CD8-positive, alpha-beta memory T cell (primary cell): ENCODE data around the gene ZCCHC14. TPM values are rescaled to one million over a fixed set of nuclear protein-coding genes. Genes with fewer than 3 reads are reported as not detected.
"Not testable (repeated sequence)": the region's sequence is repeated elsewhere in the genome, so short reads cannot be mapped to it uniquely, and the experiment has no call there.

Experiments
- CTCF ChIA-PET: fragments of 350-600 bp; sonication (Branson Sonifier 250); formaldehyde crosslinking; loops from one replicate; lab custom pipeline; 2021; ENCODE audit warnings: antibody characterized with exemption; lab: Charles Lee
- POLR2A ChIA-PET: fragments of 350-600 bp; sonication (Branson Sonifier 250); formaldehyde crosslinking; loops from one replicate; lab custom pipeline; 2021; ENCODE audit warnings: antibody characterized with exemption; lab: Charles Lee
- DNase-seq, 5 donors: peaks; one replicate each; pipeline versions ENCODE4 v3.0.0 to v3.0.0-alpha.2; 2020 to 2022; ENCODE audit warnings: mixed read lengths in 1 of 5
- H3K27ac ChIP-seq: one replicate; pipeline ENCODE4 v1.7.0; 2013; ENCODE audit warnings: low read depth, mild to moderate bottlenecking, low read length, moderate library complexity
- H3K27me3 ChIP-seq: 2 replicates; pipeline ENCODE4 v1.7.0; 2013; ENCODE audit warnings: low read length, mild to moderate bottlenecking; ENCODE audit not compliant: insufficient read depth, poor library complexity, severe bottlenecking
- H3K36me3 ChIP-seq: 2 replicates; pipeline ENCODE4 v1.7.0; 2013; ENCODE audit warnings: mild to moderate bottlenecking, low read length, moderate library complexity; ENCODE audit not compliant: insufficient read depth
- H3K4me1 ChIP-seq: 2 replicates; pipeline ENCODE4 v1.7.0; 2013; ENCODE audit warnings: mild to moderate bottlenecking, low read length, moderate library complexity; ENCODE audit not compliant: insufficient read depth
- H3K4me3 ChIP-seq: 2 replicates; pipeline ENCODE4 v1.7.0; 2013; ENCODE audit warnings: mild to moderate bottlenecking, low read length
- H3K9me3 ChIP-seq: 2 replicates; pipeline ENCODE4 v1.7.0; 2013; ENCODE audit warnings: mild to moderate bottlenecking, low read length
- H3K27ac Mint-ChIP-seq, 8 donors: one replicate each; pipeline ENCODE4 v1.8.0; 2020 to 2021; ENCODE audit warnings: mixed read lengths in 8 of 8, mild to moderate bottlenecking in 6 of 8, inconsistent platforms in 3 of 8, moderate library complexity in 3 of 8
- H3K27me3 Mint-ChIP-seq, 2 donors: one replicate each; pipeline ENCODE4 v1.8.0; 2020 to 2021; ENCODE audit warnings: mixed read lengths in 2 of 2, mild to moderate bottlenecking in 1 of 2, moderate library complexity in 1 of 2
- H3K36me3 Mint-ChIP-seq, 3 donors: one replicate each; pipeline ENCODE4 v1.8.0; 2020 to 2021; ENCODE audit warnings: mixed read lengths in 3 of 3, inconsistent platforms in 1 of 3, mild to moderate bottlenecking in 1 of 3
- H3K4me1 Mint-ChIP-seq, 3 donors: one replicate each; pipeline ENCODE4 v1.8.0; 2020 to 2021; ENCODE audit warnings: mixed read lengths in 3 of 3, inconsistent platforms in 1 of 3, mild to moderate bottlenecking in 1 of 3
- H3K4me3 Mint-ChIP-seq, 7 donors: one replicate each; pipeline ENCODE4 v1.8.0; 2020 to 2021; ENCODE audit warnings: mixed read lengths in 7 of 7, mild to moderate bottlenecking in 6 of 7, moderate library complexity in 4 of 7, inconsistent platforms in 2 of 7
- H3K9me3 Mint-ChIP-seq, 5 donors: one replicate each; pipeline ENCODE4 v1.8.0; 2020 to 2022; ENCODE audit warnings: mixed read lengths in 5 of 5, mild to moderate bottlenecking in 3 of 5, moderate library complexity in 2 of 5, inconsistent platforms in 1 of 5
- polyA plus RNA-seq: library from polyadenylated mRNA; unstranded; fragments of 300-500 nt; fragmentation: Illumina TruSeq; gene quantifications from one replicate; pipeline ENCODE4 v1.2.3, GENCODE V29; 2021
- total RNA-seq, 2 experiments: library from RNA; stranded (reverse); gene quantifications; one replicate each; pipeline ENCODE4 v1.2.3, GENCODE V29; 2021

Gene ZCCHC14
- total and polyA plus RNA-seq, 3 experiments from 2014 or later: 0.77 to 6.2 (median 6.1) TPM

- peak overlapping the region in 6 of 8 donors; percentile 66 to 86 (median 84) for H3K27ac Mint-ChIP-seq
- no peaks in the 10 kb centered on the region for H3K9me3 Mint-ChIP-seq
- Histone ChIP-seq H3K4me3 (peak overlapping the region; percentile 35), H3K36me3 (no peaks in the 10 kb centered on the region), H3K9me3 (no peaks in the 10 kb centered on the region), H3K27me3 (no peaks in the 10 kb centered on the region), H3K27ac (no peak overlapping the region), H3K4me1 (peaks cover 63% of the 10 kb centered on the region)
- H3K4me3 Mint-ChIP-seq: peak overlapping the region; percentile 79 to 89 (median 85)
- H3K4me1 Mint-ChIP-seq: peaks cover 60 to 77% (median 64%) of the 10 kb centered on the region in 3 donors
- ChIA-PET POLR2A (no interaction called here), CTCF (interaction anchor here (1.1 to 1.6 kb wide), 2 partner anchors 144 to 187 kb away, joined by 3 read pairs; no protein-coding TSS in a partner anchor)
- H3K36me3 Mint-ChIP-seq: peaks cover 0 to 2% (median 0%) of the 10 kb centered on the region in 3 donors
- H3K27me3 Mint-ChIP-seq: no peaks in the 10 kb centered on the region
- DNase-seq: peak in 2 of 5 donors; percentile 11 to 32
Measured at GRCh38 chr16:87491522-87492290, 1.1 kb downstream of the ZCCHC14 start.

GRCh38 chr16:87490799-87491521, 1.9 kb downstream of the ZCCHC14 start:
- Mint-ChIP-seq H3K4me3 (peak overlapping the region; percentile 79 to 89 (median 85)), H3K27ac (peak overlapping the region; percentile 83 to 95 (median 85)), H3K4me1 (peaks cover 60 to 77% (median 64%) of the 10 kb centered on the region in 3 donors)
- H3K27me3 ChIP-seq, H3K9me3 Mint-ChIP-seq, H3K9me3 ChIP-seq, H3K36me3 Mint-ChIP-seq, H3K36me3 ChIP-seq, H3K27ac ChIP-seq, H3K27me3 Mint-ChIP-seq, POLR2A ChIA-PET: not testable (repeated sequence)
- CTCF ChIA-PET: interaction anchor here (1.1 to 1.6 kb wide), 3 partner anchors 74 to 186 kb away, joined by 3 to 4 read pairs (median 3); no protein-coding TSS in a partner anchor
- peak; percentile 26 to 66 (median 41) for DNase-seq
- Histone ChIP-seq H3K4me1 (peaks cover 62% of the 10 kb centered on the region), H3K4me3 (peak overlapping the region; percentile 35)

GRCh38 chr16:87490096-87490798, 2.6 kb downstream of the ZCCHC14 start:
- peak in 2 of 5 donors; percentile 32 to 81 for DNase-seq
- peaks cover 0 to 2% (median 0%) of the 10 kb centered on the region in 3 donors for H3K36me3 Mint-ChIP-seq

GRCh38 chr16:87489434-87490045, 3.3 kb downstream of the ZCCHC14 start:
- Mint-ChIP-seq H3K9me3 (no peaks in the 10 kb centered on the region), H3K27me3 (no peaks in the 10 kb centered on the region), H3K27ac (peak overlapping the region in 7 of 8 donors; percentile 83 to 95 (median 85)), H3K36me3 (peaks cover 0 to 3% (median 0%) of the 10 kb centered on the region in 3 donors), H3K4me3 (peak overlapping the region; percentile 79 to 89 (median 84)), H3K4me1 (peaks cover 65 to 79% (median 67%) of the 10 kb centered on the region in 3 donors)
- ChIA-PET POLR2A (no interaction called here), CTCF (interaction anchor here (1.5 kb wide), 1 partner anchor 73 kb away, joined by 4 read pairs; no protein-coding TSS in a partner anchor)
- no peak overlapping the region for H3K27ac ChIP-seq
- H3K4me1 ChIP-seq: peaks cover 67% of the 10 kb centered on the region
- no peaks in the 10 kb centered on the region for H3K27me3 ChIP-seq
- no peaks in the 10 kb centered on the region for H3K9me3 ChIP-seq
- H3K4me3 ChIP-seq: peak overlapping the region; percentile 35
- no peaks in the 10 kb centered on the region for H3K36me3 ChIP-seq
- no peak for DNase-seq

More at GRCh38 chr16:87490096-87490798, 2.6 kb downstream of the ZCCHC14 start:
- POLR2A ChIA-PET: no interaction called here
- Histone ChIP-seq H3K27ac (no peak overlapping the region), H3K36me3 (no peaks in the 10 kb centered on the region), H3K4me1 (peaks cover 60% of the 10 kb centered on the region), H3K4me3 (peak overlapping the region; percentile 35), H3K27me3 (no peaks in the 10 kb centered on the region), H3K9me3 (no peaks in the 10 kb centered on the region)
- Mint-ChIP-seq H3K4me3 (peak overlapping the region; percentile 79 to 89 (median 84)), H3K27ac (peak overlapping the region; percentile 83 to 95 (median 85)), H3K9me3 (no peaks in the 10 kb centered on the region), H3K4me1 (peaks cover 60 to 77% (median 66%) of the 10 kb centered on the region in 3 donors), H3K27me3 (no peaks in the 10 kb centered on the region)
- CTCF ChIA-PET: interaction anchor here (1.5 to 1.6 kb wide), 2 partner anchors 73 to 186 kb away, joined by 3 to 4 read pairs; no protein-coding TSS in a partner anchor

GRCh38 chr16:87488960-87489359, 3.9 kb downstream of the ZCCHC14 start:
- H3K9me3 Mint-ChIP-seq, H3K27ac ChIP-seq, H3K27me3 ChIP-seq, CTCF ChIA-PET, H3K9me3 ChIP-seq, POLR2A ChIA-PET, H3K27me3 Mint-ChIP-seq, H3K36me3 ChIP-seq, H3K4me3 ChIP-seq, DNase-seq, H3K36me3 Mint-ChIP-seq: not testable (repeated sequence)
- H3K4me3 Mint-ChIP-seq: peak overlapping the region in 5 of 7 donors; percentile 63 to 89 (median 85)
- H3K4me1 Mint-ChIP-seq: peaks cover 68 to 85% (median 71%) of the 10 kb centered on the region in 3 donors
- H3K4me1 ChIP-seq: peaks cover 72% of the 10 kb centered on the region
- H3K27ac Mint-ChIP-seq: peak overlapping the region in 5 of 8 donors; percentile 3 to 95 (median 68)

GRCh38 chr16:87487361-87487924, 5.4 kb downstream of the ZCCHC14 start:
- peaks cover 0 to 5% (median 4%) of the 10 kb centered on the region in 3 donors for H3K36me3 Mint-ChIP-seq
- no peaks in the 10 kb centered on the region for H3K9me3 Mint-ChIP-seq
- H3K27me3 Mint-ChIP-seq: no peaks in the 10 kb centered on the region
- peak in 1 of 5 donors; percentile 22 for DNase-seq
- H3K4me1 Mint-ChIP-seq: peaks cover 71 to 88% (median 73%) of the 10 kb centered on the region in 3 donors
- H3K4me1 ChIP-seq: peaks cover 64% of the 10 kb centered on the region
- no peaks in the 10 kb centered on the region for H3K36me3 ChIP-seq
- peak overlapping the region in 5 of 8 donors; percentile 82 to 93 (median 83) for H3K27ac Mint-ChIP-seq
- peak overlapping the region in 5 of 7 donors; percentile 7 to 78 (median 70) for H3K4me3 Mint-ChIP-seq
- ChIA-PET POLR2A (no interaction called here), CTCF (no interaction called here)
- H3K4me3 ChIP-seq: no peak overlapping the region
- H3K9me3 ChIP-seq: no peaks in the 10 kb centered on the region
- no peaks in the 10 kb centered on the region for H3K27me3 ChIP-seq
- no peak overlapping the region for H3K27ac ChIP-seq

GRCh38 chr16:87486713-87487247, 6.0 kb downstream of the ZCCHC14 start:
- H3K27me3 ChIP-seq: no peaks in the 10 kb centered on the region
- no peak for DNase-seq
- no peak overlapping the region for H3K27ac ChIP-seq
- H3K4me3 ChIP-seq: no peak overlapping the region
- H3K36me3 ChIP-seq: no peaks in the 10 kb centered on the region
- Mint-ChIP-seq H3K9me3 (no peaks in the 10 kb centered on the region), H3K4me1 (peaks cover 76 to 93% (median 79%) of the 10 kb centered on the region in 3 donors), H3K27ac (peak overlapping the region in 5 of 8 donors; percentile 39 to 93 (median 82)), H3K4me3 (peak overlapping the region in 4 of 7 donors; percentile 20 to 76 (median 50)), H3K36me3 (peaks cover 0 to 5% (median 5%) of the 10 kb centered on the region in 3 donors), H3K27me3 (no peaks in the 10 kb centered on the region)
- ChIA-PET POLR2A (no interaction called here), CTCF (no interaction called here)
- no peaks in the 10 kb centered on the region for H3K9me3 ChIP-seq
- peaks cover 63% of the 10 kb centered on the region for H3K4me1 ChIP-seq
